NOMO-1 treated with DMSO at 0.1 percent for 48 hours (cell line): ENCODE measurements around the gene VSTM2B.

Source experiments
- DNase-seq: peaks from one replicate; lab custom pipeline; 2025; ENCODE audit not compliant: unreplicated experiment; lab: John Stamatoyannopoulos, UW

The VSTM2B gene

GRCh38 chr19:29563486-29564101 lies 37.8 kb downstream of the VSTM2B start:
- no peak for DNase-seq

DNA sequence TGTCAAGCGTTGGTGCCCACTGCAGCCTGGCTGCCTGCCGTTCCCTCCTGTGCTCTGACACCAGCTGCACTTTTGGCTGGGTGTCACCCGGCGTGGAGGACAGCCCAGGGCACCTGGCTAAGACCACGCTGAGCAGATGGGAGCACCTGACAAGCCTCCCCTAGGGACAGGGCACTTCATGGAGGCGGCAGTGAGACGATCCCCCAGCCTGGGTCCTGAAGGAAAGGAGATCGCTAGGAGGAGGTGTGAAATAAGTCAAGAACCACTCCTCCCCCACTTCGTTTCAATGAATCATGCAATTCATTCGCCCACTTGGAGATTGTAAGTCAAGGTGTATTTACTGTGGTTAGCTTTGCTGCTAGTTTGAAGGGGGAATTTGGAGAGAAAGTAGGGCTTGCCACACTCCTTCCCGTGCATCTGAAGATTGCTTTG lies 38.8 kb downstream of the VSTM2B start:
- no peak for DNase-seq

DNA sequence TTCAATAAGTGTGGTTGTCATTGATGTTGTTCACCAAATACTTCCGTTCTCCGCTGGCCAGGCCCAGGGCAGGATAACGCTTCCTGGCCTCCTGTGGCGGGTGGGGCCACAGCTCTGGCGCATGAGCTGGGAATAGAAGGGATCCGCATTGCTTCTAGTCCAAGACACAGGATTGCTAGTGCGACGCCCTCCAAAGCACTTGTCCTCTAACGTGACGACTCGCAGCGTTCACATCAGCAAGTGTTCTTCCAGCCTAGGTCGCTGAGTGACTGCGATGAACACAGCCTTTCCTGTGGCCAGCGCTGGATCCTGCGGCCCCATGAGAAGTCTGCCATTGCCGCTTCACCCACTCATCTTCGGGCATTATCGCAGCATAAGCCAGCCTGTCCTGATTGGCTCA lies 39.4 kb downstream of the VSTM2B start:
- no peak for DNase-seq

DNA sequence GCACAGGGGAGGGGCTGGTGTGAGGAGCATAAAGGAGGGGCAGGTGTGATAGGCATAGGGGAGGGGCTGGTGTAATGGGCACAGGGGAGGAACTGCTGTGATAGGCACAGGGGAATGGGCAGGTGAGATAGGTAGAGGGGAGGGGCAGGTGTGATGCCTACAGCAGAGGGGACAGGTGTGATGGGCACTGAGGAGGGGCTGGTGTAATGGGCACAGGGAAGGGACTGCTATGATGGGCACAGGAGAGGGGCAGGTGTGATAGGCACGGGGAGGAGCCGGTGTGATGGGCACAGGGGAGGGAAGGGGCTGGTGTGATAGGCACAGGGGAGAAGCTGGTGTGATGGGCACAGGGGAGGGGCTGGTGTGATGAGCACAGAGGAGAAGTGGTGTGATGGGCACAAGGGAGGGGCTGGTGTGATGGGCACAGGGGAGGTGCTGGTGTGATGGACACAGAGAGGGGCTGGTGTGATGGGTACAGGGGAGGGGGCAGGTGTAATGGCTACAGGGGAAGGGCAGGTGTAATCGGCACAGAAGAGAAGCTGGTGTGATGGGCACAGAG lies 40.8 kb downstream of the VSTM2B start:
- DNase-seq: no peak

DNA sequence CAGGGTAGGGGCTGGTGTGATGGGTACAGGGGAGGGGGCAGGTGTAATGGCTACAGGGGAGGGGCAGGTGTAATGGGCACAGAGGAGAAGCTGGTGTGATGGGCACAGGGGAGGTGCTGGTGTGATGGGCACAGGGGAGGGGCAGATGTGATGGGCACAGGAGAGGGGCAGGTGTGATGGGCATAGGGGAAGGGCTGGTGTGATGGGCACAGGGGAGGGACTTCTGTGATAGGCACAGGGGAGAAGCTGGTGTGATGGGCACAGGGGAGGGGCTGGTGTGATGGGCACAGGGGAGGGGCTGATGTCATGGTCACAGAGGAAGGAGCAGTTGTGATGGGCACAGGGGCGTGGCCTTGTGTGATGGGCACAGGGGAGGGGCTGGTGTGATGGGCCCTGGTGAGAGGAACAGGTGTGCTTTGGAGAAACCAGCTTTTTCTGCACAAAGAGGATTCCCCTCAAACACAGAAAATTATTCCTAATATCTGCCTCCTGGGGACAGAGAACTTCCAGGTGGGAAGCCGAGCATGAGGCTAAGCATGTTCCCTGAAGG lies 41.6 kb downstream of the VSTM2B start:
- no peak for DNase-seq

- DNase-seq: no peak
Measured at GRCh38 chr19:29568036-29569025, 42.5 kb downstream of the VSTM2B start.

DNA sequence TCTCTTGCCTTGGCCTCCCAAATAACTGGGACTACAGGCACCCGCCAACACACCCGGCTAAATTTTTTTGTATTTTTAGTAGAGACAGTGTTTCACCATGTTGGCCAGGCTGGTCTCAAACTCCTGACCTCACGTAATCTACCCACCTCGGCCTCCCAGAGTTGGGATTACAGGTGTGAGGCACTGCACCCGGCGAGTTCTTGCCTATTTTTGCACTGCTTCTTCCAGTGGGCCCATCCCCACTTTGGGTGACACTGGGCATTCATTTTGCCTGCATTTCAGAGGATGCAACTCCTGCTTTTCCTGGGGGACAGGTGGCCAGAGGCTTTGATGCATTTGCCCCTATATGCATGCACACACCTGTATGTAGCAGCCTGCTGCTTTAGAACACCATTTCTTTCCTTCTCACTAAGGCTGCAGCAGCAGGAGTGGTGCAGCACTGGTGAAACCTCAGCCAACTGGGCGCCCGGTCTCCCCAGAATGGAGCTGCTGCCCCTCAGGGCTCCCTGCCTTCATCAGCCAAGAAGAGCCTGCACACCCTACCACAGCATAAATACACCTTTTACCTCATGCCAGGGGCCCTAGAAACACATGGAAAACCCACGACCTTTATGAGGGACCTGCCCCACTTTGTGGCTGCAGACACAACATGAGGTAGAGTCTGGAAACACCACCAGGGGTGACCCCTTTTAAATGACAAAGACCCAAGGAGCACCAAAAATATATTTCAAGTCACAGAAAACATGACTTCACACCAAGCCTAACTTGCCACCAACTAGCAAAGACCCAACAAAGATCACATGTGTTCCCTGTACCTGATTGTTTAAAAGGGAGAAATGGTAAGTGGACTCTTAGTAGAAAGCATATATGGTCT lies 43.5 kb downstream of the VSTM2B start:
- no peak for DNase-seq

DNA sequence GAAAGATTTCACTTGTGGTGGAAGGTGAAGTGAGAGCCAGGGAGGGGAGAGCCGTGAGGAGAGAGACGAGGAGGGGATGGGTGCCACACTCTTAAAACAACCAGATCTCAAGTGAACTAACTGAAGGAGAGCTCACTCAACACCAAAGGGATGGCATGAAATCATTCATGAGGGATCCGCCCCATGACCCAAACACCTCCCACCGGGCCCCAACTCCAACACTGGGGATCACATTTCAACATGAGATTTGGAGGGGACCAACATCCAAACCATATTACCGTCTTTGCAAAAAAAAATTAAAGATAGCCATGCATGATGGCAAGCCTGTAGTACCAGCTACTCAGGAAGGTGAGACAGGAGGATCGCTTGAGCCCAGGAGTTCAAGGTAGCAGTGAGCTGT lies 45.4 kb downstream of the VSTM2B start:
- DNase-seq: no peak

- DNase-seq: no peak
Measured at GRCh38 chr19:29573486-29573885, 47.7 kb downstream of the VSTM2B start.

- DNase-seq: no peak
Measured at GRCh38 chr19:29574510-29574909, 48.7 kb downstream of the VSTM2B start.

DNA sequence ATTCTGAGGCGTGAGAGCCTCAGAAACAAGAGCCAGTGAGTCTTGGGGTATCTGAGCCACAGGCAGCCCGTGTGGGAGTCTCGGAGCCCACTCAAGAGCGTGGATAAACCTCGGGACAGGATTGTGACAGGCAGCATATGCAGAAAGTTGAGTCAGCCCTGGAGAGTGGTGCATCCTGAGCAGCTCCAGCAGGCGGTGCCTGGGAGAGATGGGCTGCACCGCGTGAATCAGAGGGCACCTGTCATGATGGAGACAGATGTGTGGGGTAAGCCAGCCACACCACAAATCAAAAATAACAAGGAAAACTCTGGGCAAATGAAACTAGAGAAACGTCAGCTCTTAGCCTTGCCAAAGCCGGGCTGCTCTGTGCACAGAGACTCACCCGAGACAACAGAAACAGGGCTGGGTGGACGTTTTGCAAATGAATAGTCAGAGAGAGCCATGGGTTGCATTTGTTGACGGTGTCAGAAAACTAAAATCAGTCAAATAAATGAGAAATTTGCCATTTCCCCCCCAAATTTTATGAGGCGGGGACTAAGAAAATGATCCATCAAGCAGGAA lies 50.3 kb downstream of the VSTM2B start:
- no peak for DNase-seq

GRCh38 chr19:29576761-29577648 lies 51.2 kb downstream of the VSTM2B start:
- DNase-seq: no peak

GRCh38 chr19:29577649-29577963 lies 51.8 kb downstream of the VSTM2B start:
- no peak for DNase-seq

- no peak for DNase-seq
Measured at GRCh38 chr19:29578349-29578748, 52.6 kb downstream of the VSTM2B start.

DNA sequence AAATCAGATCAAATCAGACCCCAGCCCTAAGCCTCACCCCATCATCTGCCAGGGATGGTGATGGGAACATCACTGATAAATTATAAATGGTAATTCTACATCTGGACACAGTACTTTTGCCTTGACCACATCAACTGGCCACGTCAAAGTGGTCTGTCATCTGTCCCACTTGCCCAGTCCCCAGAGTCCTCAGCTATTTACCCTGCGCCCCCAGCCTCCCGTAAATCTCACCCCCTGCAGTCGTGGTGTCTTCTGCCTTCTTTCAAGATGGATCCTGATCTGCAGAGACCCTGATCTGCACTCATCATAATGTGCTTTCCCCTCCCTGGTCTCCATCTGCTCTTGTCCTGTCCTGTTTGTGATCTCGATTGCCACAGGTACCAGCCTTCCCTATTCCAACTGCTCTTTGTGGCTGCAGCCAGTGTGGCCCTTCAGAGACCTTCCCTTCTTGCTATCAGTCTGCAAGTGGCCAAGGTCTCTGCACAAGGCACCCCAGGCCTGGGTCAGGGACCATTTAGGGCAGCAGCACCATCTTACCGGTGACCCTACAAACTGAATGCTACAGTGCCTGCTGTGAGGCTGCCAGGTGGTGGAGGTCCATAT lies 53.6 kb downstream of the VSTM2B start:
- no peak for DNase-seq

GRCh38 chr19:29581398-29581797 lies 55.6 kb downstream of the VSTM2B start:
- DNase-seq: no peak

GRCh38 chr19:29583196-29583999 lies 57.6 kb downstream of the VSTM2B start:
- no peak for DNase-seq

GRCh38 chr19:29586401-29586800 lies 60.6 kb downstream of the VSTM2B start:
- no peak for DNase-seq
